Fibroblast of pulmonary artery (primary cell): ENCODE measurements around the gene MTARC1.

Experiments
- DNase-seq: peaks from one replicate; pipeline ENCODE4 v3.0.0-alpha.2; 2010; ENCODE audit warnings: low read depth
- H3K4me3 ChIP-seq: replicated peaks from 2 replicates; pipeline ENCODE4 v1.5.1; 2011; ENCODE audit warnings: low read depth, mild to moderate bottlenecking, control low read depth, low read length, moderate library complexity
- TF ChIP-seq, protein P1 (sequence below): IDR thresholded peaks from 2 replicates; pipeline ENCODE4 v1.5.1; 2011; ENCODE audit warnings: mild to moderate bottlenecking, control low read depth, low read length, inconsistent platforms; ENCODE audit errors: missing control alignments

The MTARC1 gene

DNA sequence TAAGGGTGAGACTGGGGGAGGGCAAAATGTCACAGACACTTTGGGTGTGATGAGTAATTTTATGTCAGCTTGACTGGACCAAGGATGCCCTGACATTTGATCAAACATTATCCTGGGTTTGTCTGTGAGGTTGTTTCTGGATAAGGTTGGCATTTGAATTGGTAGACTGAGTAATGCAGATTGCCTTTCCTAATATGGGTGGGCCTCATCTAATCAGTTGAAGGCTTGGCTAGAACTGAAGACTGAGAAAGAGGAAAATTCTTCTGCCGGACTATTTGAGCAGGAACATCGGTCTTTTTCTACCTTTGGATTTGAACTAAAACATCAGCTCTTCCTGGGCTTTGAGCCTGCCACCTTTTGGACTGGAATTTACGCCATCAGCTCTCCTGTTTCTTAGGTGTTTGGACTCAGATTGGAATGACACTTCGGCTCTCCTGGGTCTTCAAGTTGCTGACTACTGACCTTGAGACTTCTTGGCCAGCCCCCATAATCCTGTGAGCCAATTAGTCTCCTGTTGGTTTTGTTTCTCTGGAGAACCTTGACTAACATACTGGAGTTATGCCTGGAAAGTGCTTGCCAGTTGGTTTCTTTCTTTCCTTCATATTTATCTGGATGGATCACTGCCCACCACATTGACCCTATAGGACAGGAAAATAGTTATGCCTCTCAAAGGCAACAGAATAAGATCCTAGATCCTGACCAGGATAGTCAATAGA is 47.6 kb downstream of the MTARC1 start:
- no peak for DNase-seq
- no peak overlapping the region for H3K4me3 ChIP-seq
- TF ChIP-seq, protein P1, sequence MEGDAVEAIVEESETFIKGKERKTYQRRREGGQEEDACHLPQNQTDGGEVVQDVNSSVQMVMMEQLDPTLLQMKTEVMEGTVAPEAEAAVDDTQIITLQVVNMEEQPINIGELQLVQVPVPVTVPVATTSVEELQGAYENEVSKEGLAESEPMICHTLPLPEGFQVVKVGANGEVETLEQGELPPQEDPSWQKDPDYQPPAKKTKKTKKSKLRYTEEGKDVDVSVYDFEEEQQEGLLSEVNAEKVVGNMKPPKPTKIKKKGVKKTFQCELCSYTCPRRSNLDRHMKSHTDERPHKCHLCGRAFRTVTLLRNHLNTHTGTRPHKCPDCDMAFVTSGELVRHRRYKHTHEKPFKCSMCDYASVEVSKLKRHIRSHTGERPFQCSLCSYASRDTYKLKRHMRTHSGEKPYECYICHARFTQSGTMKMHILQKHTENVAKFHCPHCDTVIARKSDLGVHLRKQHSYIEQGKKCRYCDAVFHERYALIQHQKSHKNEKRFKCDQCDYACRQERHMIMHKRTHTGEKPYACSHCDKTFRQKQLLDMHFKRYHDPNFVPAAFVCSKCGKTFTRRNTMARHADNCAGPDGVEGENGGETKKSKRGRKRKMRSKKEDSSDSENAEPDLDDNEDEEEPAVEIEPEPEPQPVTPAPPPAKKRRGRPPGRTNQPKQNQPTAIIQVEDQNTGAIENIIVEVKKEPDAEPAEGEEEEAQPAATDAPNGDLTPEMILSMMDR: no peak
